ENCODE data around the gene TBC1D3L. TPM values are rescaled to one million over a fixed set of nuclear protein-coding genes. Genes with fewer than 3 reads are reported as not detected.
"Not testable (repeated sequence)": the region's sequence is repeated elsewhere in the genome, so short reads cannot be mapped to it uniquely, and the experiment has no call there.

The TBC1D3L gene
- 10 to 100 TPM in 8 of 12 donors, 1 to 10 TPM in 1, not detected in 3; 6.5 to 37.2 (median 18.5) TPM for polyA plus RNA-seq (ENCODE audit: insufficient read length in 12 of 12)
- long read RNA-seq, donor 1, partial matches to known transcripts = 0 of 1 reads
- long read RNA-seq, donor 1, other reads (novel, unspliced or antisense) = 0 of 1 reads
- long read RNA-seq, donor 2 = 0 reads
- long read RNA-seq, donor 3 = 0 reads
- long read RNA-seq, donor 4, partial matches to known transcripts = 0 of 1 reads
- long read RNA-seq, donor 4, other reads (novel, unspliced or antisense) = 0 of 1 reads
- long read RNA-seq, donor 5 = 0 reads
- long read RNA-seq, donor 6 = 0 reads
- long read RNA-seq, donor 7 = 0 reads
- long read RNA-seq, donor 8, partial matches to known transcripts = 7 of 8 reads
- long read RNA-seq, donor 8, other reads (novel, unspliced or antisense) = 0 of 8 reads
- long read RNA-seq, donor 9 = 0 reads
- long read RNA-seq, donor 10 = 0 reads
- long read RNA-seq, donor 11 = 0 reads

GRCh38 chr17:37988960-37989359 is at the start of gene TBC1D3L:
TSS of gene TBC1D3L (minus strand) at chr17:37989060. CDS start at chr17:37987520, 1,540 bp downstream.
- not testable (repeated sequence) for DNase-seq

- DNase-seq = not testable (repeated sequence)
Measured at GRCh38 chr17:38003676-38004075, 14.8 kb upstream of the TBC1D3L start, which contains the start of gene TBC1D3D. TSS of gene TBC1D3D (plus strand) at chr17:38003976. CDS start at chr17:38005561, 1,585 bp downstream.

Other genes starting within 250 kb of the TBC1D3L start
- gene HNF1B, start 244.0 kb downstream of the TBC1D3L start, polyA plus RNA-seq (ENCODE audit: insufficient read length in 12 of 12) = 1 to 10 TPM in 1 of 12 donors, under 1 TPM in 7, not detected in 4; 0.08 to 7.1 (median 0.16) TPM
- 1 to 10 TPM in 1 of 12 donors, not detected in 11; 1.5 TPM for gene TBC1D3K, start 64.6 kb downstream of the TBC1D3L start, polyA plus RNA-seq (ENCODE audit: insufficient read length in 12 of 12)
- 1 to 10 TPM in 7 of 12 donors, under 1 TPM in 1, not detected in 4; 0.69 to 3.7 (median 1.7) TPM for gene TBC1D3D, start 14.9 kb upstream of the TBC1D3L start, polyA plus RNA-seq (ENCODE audit: insufficient read length in 12 of 12)
- 1 to 10 TPM in 2 of 12 donors, not detected in 10; 1.1 to 4.3 TPM for gene TBC1D3C, start 79.6 kb upstream of the TBC1D3L start, polyA plus RNA-seq (ENCODE audit: insufficient read length in 12 of 12)
- gene TBC1D3E, start 138.9 kb upstream of the TBC1D3L start, polyA plus RNA-seq (ENCODE audit: insufficient read length in 12 of 12) = 10 to 100 TPM in 1 of 12 donors, 1 to 10 TPM in 1, under 1 TPM in 2, not detected in 8; 0.14 to 13.7 (median 1.9) TPM
- under 1 TPM in 2 of 12 donors, not detected in 10; 0.36 to 0.59 TPM for gene TBC1D3, start 203.5 kb upstream of the TBC1D3L start, polyA plus RNA-seq (ENCODE audit: insufficient read length in 12 of 12)

Data from muscle of arm (tissue), 14 donors.